Glutamatergic neuron (in vitro differentiated cells): Measurements from ENCODE around the gene YAP1. TPM values are rescaled to one million over a fixed set of nuclear protein-coding genes. Genes with fewer than 3 reads are reported as not detected.

Experiments used
- DNase-seq: peaks from one replicate; pipeline ENCODE4 v3.0.0; 2022
- H3K27ac Mint-ChIP-seq: one replicate; pipeline ENCODE4 v1.8.0; 2020; ENCODE audit warnings: mild to moderate bottlenecking, mixed read lengths, inconsistent platforms; ENCODE audit not compliant: unreplicated experiment
- H3K27me3 Mint-ChIP-seq: one replicate; pipeline ENCODE4 v1.8.0; 2020; ENCODE audit warnings: mild to moderate bottlenecking, moderate library complexity, mixed read lengths, inconsistent platforms; ENCODE audit not compliant: unreplicated experiment
- H3K36me3 Mint-ChIP-seq: one replicate; pipeline ENCODE4 v1.8.0; 2020; ENCODE audit warnings: mild to moderate bottlenecking, mixed read lengths, inconsistent platforms; ENCODE audit not compliant: unreplicated experiment
- H3K4me1 Mint-ChIP-seq: one replicate; pipeline ENCODE4 v1.8.0; 2020; ENCODE audit warnings: mild to moderate bottlenecking, low read depth, mixed read lengths, inconsistent platforms; ENCODE audit not compliant: unreplicated experiment
- H3K4me3 Mint-ChIP-seq: one replicate; pipeline ENCODE4 v1.8.0; 2020; ENCODE audit warnings: mild to moderate bottlenecking, mixed read lengths, inconsistent platforms; ENCODE audit not compliant: unreplicated experiment
- H3K9me3 Mint-ChIP-seq: one replicate; pipeline ENCODE4 v1.8.0; 2020; ENCODE audit warnings: mild to moderate bottlenecking, moderate library complexity, mixed read lengths, inconsistent platforms; ENCODE audit not compliant: unreplicated experiment
- total RNA-seq: library from RNA; stranded (reverse); fragmentation: NEBNext Ultra II Directional; extraction: Animal tissue kit (Norgen Biotek cat#: 25700); gene quantifications from one replicate; pipeline ENCODE4 v1.2.1, GENCODE V29; 2021; ENCODE audit not compliant: unreplicated experiment
- TF ChIP-seq, protein P1 (sequence below): fragments of 200-600 bp; sonication (generic); IDR thresholded peaks from one replicate; pipeline ENCODE4 v1.5.0; 2021; ENCODE audit not compliant: partially characterized antibody, unreplicated experiment

YAP1 gene
- total RNA-seq, 1 donor from 2014 or later = 1.3 TPM

DNA sequence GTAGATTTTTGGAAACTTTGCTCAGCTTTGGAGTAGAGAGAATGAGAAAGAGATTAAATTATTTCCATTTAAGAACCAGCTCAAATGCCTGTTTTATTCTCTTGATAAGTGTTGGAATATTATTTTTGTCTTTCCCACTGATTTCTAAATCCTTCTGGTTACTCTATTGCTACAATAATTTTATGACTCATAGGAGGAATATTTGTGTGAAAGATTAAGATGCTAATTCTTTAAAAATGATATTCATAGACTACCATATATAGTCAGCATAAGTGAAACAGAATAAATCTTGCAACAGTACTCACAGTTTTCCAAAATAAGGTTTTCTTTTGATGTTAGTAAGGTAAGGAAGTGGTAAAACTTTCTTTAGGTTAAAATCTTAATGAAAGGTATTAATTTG is 60.9 kb downstream of the YAP1 start:
- no peak for DNase-seq
- TF ChIP-seq, protein P1, sequence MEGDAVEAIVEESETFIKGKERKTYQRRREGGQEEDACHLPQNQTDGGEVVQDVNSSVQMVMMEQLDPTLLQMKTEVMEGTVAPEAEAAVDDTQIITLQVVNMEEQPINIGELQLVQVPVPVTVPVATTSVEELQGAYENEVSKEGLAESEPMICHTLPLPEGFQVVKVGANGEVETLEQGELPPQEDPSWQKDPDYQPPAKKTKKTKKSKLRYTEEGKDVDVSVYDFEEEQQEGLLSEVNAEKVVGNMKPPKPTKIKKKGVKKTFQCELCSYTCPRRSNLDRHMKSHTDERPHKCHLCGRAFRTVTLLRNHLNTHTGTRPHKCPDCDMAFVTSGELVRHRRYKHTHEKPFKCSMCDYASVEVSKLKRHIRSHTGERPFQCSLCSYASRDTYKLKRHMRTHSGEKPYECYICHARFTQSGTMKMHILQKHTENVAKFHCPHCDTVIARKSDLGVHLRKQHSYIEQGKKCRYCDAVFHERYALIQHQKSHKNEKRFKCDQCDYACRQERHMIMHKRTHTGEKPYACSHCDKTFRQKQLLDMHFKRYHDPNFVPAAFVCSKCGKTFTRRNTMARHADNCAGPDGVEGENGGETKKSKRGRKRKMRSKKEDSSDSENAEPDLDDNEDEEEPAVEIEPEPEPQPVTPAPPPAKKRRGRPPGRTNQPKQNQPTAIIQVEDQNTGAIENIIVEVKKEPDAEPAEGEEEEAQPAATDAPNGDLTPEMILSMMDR = no peak
- no peaks in the 10 kb centered on the region for H3K9me3 Mint-ChIP-seq
- H3K4me3 Mint-ChIP-seq = no peak overlapping the region
- no peaks in the 10 kb centered on the region for H3K27me3 Mint-ChIP-seq
- H3K36me3 Mint-ChIP-seq = no peaks in the 10 kb centered on the region
- no peak overlapping the region for H3K27ac Mint-ChIP-seq
- peaks cover 3% of the 10 kb centered on the region for H3K4me1 Mint-ChIP-seq

DNA sequence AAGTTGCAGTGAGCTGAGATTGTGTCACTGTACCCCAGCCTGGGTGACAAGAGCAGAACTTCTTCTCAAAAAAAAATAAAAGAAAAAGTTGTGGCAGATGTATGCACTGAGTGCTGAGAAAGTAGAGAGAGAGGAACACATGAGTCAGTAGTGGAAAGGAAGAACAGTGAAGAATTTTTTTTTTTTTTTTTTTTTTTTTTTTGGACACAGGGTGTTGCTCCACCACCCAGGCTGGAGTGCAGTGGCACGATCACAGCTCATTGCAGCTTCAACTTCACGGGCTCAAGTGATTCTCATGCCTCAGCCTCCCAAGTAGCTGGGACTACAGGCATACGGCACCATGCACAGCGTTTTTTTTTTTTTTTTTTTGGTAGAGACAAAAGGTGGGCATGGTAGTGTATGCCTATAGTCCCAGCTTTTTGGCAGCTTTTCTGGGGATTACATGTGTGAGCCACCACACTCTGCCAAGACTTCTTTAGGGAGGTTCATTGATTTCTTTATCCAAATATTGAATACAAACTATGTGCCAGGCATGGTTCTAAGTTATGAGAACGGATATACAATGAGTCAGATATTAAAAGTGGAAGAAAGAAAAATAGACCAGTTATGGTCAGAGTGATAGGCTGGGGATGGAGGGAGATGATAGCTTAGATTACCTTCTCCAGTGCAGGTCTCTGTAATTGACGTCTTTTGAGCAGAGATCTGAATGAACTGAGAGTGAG is 62.0 kb downstream of the YAP1 start:
- Mint-ChIP-seq H3K4me1 (peaks cover 3% of the 10 kb centered on the region), H3K9me3 (no peaks in the 10 kb centered on the region), H3K27ac (no peak overlapping the region), H3K4me3 (no peak overlapping the region), H3K27me3 (no peaks in the 10 kb centered on the region), H3K36me3 (no peaks in the 10 kb centered on the region)
- DNase-seq = no peak
- TF ChIP-seq, protein P1 = no peak

DNA sequence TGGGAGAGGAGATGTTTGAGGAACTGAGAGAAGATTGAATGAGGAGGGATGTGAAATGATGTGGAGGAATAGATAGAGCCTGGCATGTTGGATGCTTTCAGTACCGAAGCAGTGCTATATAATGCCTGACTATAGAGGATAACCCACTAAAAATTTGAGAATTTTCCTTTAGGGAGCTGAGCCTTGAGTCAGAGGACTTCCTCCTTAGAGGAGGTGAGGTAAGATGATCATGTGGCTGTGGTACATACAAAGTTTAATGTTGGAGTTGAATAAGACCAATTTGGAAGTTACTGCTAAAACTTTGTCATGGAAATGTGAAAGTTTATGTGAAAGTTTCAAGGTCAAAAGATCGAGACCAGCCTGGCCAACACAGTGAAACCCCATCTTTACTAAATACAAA is 66.9 kb downstream of the YAP1 start:
- no peaks in the 10 kb centered on the region for H3K4me1 Mint-ChIP-seq
- no peak for DNase-seq
- no peaks in the 10 kb centered on the region for H3K27me3 Mint-ChIP-seq
- H3K9me3 Mint-ChIP-seq = no peaks in the 10 kb centered on the region
- H3K27ac Mint-ChIP-seq = no peak overlapping the region
- TF ChIP-seq, protein P1 = no peak
- no peaks in the 10 kb centered on the region for H3K36me3 Mint-ChIP-seq
- no peak overlapping the region for H3K4me3 Mint-ChIP-seq

DNA sequence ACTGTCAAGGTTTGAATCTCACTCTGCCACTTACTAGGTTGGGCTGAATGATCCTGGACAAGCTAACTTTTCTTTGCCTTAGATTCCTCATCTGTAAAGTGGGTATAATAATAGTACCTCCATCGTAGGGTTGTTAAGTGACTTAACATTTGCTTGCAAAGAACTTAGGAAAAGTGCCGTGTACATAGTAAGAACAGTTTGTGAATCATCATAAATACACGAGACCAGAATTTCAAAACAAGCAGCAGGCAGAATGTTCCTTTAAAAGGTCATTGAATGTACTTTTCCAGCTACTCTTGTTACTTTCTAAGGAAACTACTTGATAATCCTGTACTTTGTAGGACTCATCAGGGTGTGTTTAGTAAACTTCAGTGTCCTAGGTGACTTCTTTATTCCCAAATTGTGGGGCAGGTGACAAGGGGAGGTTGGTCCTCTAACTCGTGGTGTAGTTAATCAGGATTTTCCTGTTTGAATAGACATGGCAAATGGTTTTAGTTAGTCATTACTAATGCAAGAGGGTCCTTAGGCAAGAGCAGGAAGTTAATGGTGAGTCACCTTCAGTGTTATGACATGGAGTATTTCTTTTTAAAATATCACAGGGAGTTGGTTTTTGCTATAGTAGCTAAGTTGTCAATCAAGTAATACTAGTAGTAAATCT is 67.9 kb downstream of the YAP1 start:
- DNase-seq = no peak
- H3K27ac Mint-ChIP-seq = no peak overlapping the region
- H3K9me3 Mint-ChIP-seq = no peaks in the 10 kb centered on the region
- no peaks in the 10 kb centered on the region for H3K4me1 Mint-ChIP-seq
- H3K27me3 Mint-ChIP-seq = no peaks in the 10 kb centered on the region
- no peaks in the 10 kb centered on the region for H3K36me3 Mint-ChIP-seq
- TF ChIP-seq, protein P1 = no peak
- no peak overlapping the region for H3K4me3 Mint-ChIP-seq

DNA sequence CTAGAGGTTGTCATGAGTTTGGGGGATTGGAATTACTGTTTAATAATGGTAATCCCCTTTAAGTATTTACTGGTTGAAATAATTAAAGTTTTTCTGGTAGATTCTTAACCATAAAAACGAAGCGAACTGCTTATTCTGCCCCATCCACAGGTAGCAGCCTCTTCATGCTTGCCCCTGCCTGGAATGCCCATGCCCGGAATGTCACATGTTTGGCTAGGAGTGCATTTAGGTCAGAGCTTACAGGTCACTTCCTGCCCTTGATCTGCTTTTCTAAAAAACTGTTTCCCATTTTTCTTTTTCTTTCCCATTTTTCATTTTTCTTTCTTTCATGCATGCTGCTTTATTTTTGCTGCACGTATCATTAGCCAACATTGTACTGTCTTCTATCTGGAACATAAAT is 69.1 kb downstream of the YAP1 start:
- H3K4me1 Mint-ChIP-seq = no peaks in the 10 kb centered on the region
- TF ChIP-seq, protein P1 = no peak
- H3K36me3 Mint-ChIP-seq = no peaks in the 10 kb centered on the region
- no peak for DNase-seq
- H3K4me3 Mint-ChIP-seq = no peak overlapping the region
- no peak overlapping the region for H3K27ac Mint-ChIP-seq
- H3K27me3 Mint-ChIP-seq = no peaks in the 10 kb centered on the region
- no peaks in the 10 kb centered on the region for H3K9me3 Mint-ChIP-seq
